CD4-positive, alpha-beta T cell (primary cell): Measurements from ENCODE around the gene SARS2. TPM values are rescaled to one million over a fixed set of nuclear protein-coding genes. Genes with fewer than 3 reads are reported as not detected.
A peak's percentile ranks its signal among the peaks of the same experiment; 100 is the strongest.

Experiments used
- ATAC-seq: fragments of 200-7000 bp; cut with Tn5 transposase; one replicate; pipeline ENCODE4 v1.10.0; 2022; ENCODE audit warnings: mild to moderate bottlenecking; ENCODE audit not compliant: poor library complexity
- CTCF ChIA-PET: fragments of 350-600 bp; sonication (Branson Sonifier 250); formaldehyde crosslinking; loops from one replicate; lab custom pipeline; 2021; ENCODE audit warnings: antibody characterized with exemption, inconsistent platforms; lab: Charles Lee
- POLR2A ChIA-PET: fragments of 350-600 bp; sonication (Branson Sonifier 250); formaldehyde crosslinking; loops from one replicate; lab custom pipeline; 2021; ENCODE audit warnings: antibody characterized with exemption, inconsistent platforms; lab: Charles Lee
- DNase-seq, 14 experiments: peaks; one replicate each; pipeline ENCODE4 v3.0.0-alpha.2; 2013 to 2020; ENCODE audit warnings: mixed read lengths in 2 of 14
- H3K27ac ChIP-seq, 2 donors: one replicate each; pipeline versions ENCODE4 v1.5.1 to v1.7.0; 2013; ENCODE audit warnings: low read length in 2 of 2, low read depth in 1 of 2, mild to moderate bottlenecking in 1 of 2
- H3K27me3 ChIP-seq, 2 experiments: 1 replicate in 1 of 2; 2 replicates in 1 of 2; pipeline versions ENCODE4 v1.6.1 to v1.7.0; 2013; ENCODE audit warnings: low read length in 2 of 2, control low read depth in 1 of 2, mild to moderate bottlenecking in 1 of 2, moderate library complexity in 1 of 2; ENCODE audit not compliant: insufficient read depth in 2 of 2, control insufficient read depth in 1 of 2
- H3K36me3 ChIP-seq: one replicate; pipeline ENCODE4 v1.6.1; 2013; ENCODE audit warnings: low read length, control low read depth; ENCODE audit not compliant: insufficient read depth
- H3K4me1 ChIP-seq: one replicate; pipeline ENCODE4 v1.6.1; 2013; ENCODE audit warnings: low read length, control low read depth; ENCODE audit not compliant: insufficient read depth
- H3K4me3 ChIP-seq: one replicate; pipeline ENCODE4 v1.5.1; 2013; ENCODE audit warnings: mild to moderate bottlenecking, low read length, moderate library complexity
- H3K9me3 ChIP-seq, 2 experiments: 1 replicate in 1 of 2; 2 replicates in 1 of 2; pipeline versions ENCODE4 v1.6.1 to v1.7.0; 2013; ENCODE audit warnings: low read length in 2 of 2, mild to moderate bottlenecking in 2 of 2, control low read depth in 1 of 2, moderate library complexity in 1 of 2; ENCODE audit not compliant: control insufficient read depth in 1 of 2, insufficient read depth in 1 of 2
- H3K27ac Mint-ChIP-seq: one replicate; pipeline ENCODE4 v1.8.0; 2020; ENCODE audit warnings: mixed read lengths
- H3K27me3 Mint-ChIP-seq: one replicate; pipeline ENCODE4 v1.8.0; 2021; ENCODE audit warnings: mixed read lengths
- H3K36me3 Mint-ChIP-seq: one replicate; pipeline ENCODE4 v1.8.0; 2021; ENCODE audit warnings: low read depth, mixed read lengths
- H3K4me1 Mint-ChIP-seq: one replicate; pipeline ENCODE4 v1.8.0; 2021; ENCODE audit warnings: low read depth, mixed read lengths
- H3K4me3 Mint-ChIP-seq: one replicate; pipeline ENCODE4 v1.8.0; 2020; ENCODE audit warnings: mild to moderate bottlenecking, mixed read lengths
- H3K9me3 Mint-ChIP-seq: one replicate; pipeline ENCODE4 v1.8.0; 2020; ENCODE audit warnings: mixed read lengths
- intact Hi-C, 2 experiments: fragments of 100-400 bp; cut with DNase I in 1 of 2; cut with micrococcal nuclease in 1 of 2; formaldehyde crosslinking; loops; one replicate each; pipeline versions ENCODE4 v1.15.1 to v1.9.0; 2023 to 2025; cut with DNase I, micrococcal nuclease
- total RNA-seq, 174 experiments: library from RNA in 2 of 174; stranded (reverse) in 2 of 174; gene quantifications; one replicate each; pipeline ENCODE4 v1.2.3 and lab custom pipeline; 2021 to 2026
- TF ChIP-seq, protein P1 (sequence below): fragments of 200-600 bp; IDR thresholded peaks from one replicate; pipeline ENCODE4 v1.8.0; 2022; ENCODE audit warnings: antibody characterized with exemption, mild to moderate bottlenecking

Gene SARS2
- total RNA-seq, 2 experiments from 2014 or later, result 18.7 to 22.8 TPM

DNA sequence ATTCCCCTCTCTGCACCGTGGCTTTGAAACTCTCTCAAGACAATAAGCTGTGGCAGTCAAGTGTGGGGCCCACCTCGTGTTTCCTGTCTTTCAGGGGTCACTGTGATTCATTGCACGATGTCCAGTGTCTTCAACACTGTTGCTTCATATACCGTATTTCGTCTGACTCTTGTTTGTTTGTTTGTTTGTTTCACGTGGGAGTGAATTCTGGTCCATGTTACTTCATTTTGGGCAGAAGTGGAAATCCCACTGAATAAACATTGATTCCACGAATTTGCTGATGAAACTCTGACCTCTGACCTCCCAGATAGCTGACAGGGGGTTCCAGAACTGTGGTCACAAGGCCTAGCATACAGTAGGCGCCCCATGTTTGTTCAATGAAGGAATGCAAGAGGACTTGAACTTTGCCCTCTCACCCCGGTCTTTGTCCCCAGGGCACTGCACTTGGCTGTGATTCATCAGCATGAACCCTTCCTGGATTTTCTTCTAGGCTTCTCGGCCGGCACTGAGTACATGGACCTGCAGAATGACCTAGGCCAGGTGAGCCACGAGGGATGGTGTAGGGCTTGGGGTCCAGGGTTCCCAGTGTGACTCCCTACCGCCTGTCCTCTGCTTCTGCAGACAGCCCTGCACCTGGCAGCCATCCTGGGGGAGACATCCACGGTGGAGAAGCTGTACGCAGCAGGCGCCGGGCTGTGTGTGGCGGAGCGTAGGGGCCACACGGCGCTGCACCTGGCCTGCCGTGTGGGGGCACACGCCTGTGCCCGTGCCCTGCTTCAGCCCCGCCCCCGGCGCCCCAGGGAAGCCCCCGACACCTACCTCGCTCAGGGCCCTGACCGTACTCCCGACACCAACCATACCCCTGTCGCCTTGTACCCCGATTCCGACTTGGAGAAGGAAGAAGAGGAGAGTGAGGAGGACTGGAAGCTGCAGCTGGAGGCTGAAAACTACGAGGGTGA, 25.7 kb downstream of the SARS2 start:
- DNase-seq (peak in 1 of 14 experiments; percentile 25), ATAC-seq (no peak)
- H3K27ac Mint-ChIP-seq, result no peak overlapping the region
- peaks cover 42% of the 10 kb centered on the region for H3K36me3 ChIP-seq
- peaks cover 39% of the 10 kb centered on the region for H3K36me3 Mint-ChIP-seq
- H3K27ac ChIP-seq, result no peak overlapping the region
- no peak overlapping the region for H3K4me3 ChIP-seq
- peaks cover 28% of the 10 kb centered on the region for H3K4me1 Mint-ChIP-seq
- H3K27me3 Mint-ChIP-seq, result no peaks in the 10 kb centered on the region
- intact Hi-C loops, result no loop called here
- H3K4me3 Mint-ChIP-seq, result no peak overlapping the region
- peaks cover 26% of the 10 kb centered on the region for H3K4me1 ChIP-seq
- ChIA-PET CTCF (no interaction called here), POLR2A (no interaction called here)
- H3K9me3 ChIP-seq, result no peaks in the 10 kb centered on the region
- H3K27me3 ChIP-seq, result no peaks in the 10 kb centered on the region
- TF ChIP-seq, protein P1, sequence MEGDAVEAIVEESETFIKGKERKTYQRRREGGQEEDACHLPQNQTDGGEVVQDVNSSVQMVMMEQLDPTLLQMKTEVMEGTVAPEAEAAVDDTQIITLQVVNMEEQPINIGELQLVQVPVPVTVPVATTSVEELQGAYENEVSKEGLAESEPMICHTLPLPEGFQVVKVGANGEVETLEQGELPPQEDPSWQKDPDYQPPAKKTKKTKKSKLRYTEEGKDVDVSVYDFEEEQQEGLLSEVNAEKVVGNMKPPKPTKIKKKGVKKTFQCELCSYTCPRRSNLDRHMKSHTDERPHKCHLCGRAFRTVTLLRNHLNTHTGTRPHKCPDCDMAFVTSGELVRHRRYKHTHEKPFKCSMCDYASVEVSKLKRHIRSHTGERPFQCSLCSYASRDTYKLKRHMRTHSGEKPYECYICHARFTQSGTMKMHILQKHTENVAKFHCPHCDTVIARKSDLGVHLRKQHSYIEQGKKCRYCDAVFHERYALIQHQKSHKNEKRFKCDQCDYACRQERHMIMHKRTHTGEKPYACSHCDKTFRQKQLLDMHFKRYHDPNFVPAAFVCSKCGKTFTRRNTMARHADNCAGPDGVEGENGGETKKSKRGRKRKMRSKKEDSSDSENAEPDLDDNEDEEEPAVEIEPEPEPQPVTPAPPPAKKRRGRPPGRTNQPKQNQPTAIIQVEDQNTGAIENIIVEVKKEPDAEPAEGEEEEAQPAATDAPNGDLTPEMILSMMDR, result no peak
- H3K9me3 Mint-ChIP-seq, result no peaks in the 10 kb centered on the region

DNA sequence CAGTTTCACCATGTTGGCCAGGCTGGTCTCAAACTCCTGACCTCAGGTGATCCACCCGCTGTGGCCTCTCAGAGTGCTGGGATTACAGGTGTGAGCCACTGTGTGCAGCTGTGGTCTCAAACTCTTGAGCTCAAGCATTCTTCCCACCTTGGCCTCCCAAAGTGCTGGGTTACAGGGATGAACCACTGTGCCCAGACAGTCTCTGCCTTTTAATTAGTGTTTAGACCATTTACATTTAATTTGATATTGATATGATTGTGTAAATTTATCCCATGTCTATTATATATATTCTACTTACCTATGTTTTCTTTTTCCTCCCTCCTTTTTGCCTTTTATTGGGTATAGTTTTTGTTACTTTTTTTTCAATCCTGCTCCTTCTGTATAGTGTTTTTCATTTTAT, 28.9 kb downstream of the SARS2 start:
- TF ChIP-seq, protein P1, result no peak
- H3K27me3 Mint-ChIP-seq, result no peaks in the 10 kb centered on the region
- intact Hi-C loops, result no loop called here
- Histone ChIP-seq H3K4me1 (peaks cover 41% of the 10 kb centered on the region), H3K4me3 (no peak overlapping the region), H3K9me3 (no peaks in the 10 kb centered on the region), H3K27ac (no peak overlapping the region), H3K27me3 (no peaks in the 10 kb centered on the region), H3K36me3 (peaks cover 25% of the 10 kb centered on the region)
- POLR2A ChIA-PET, result interaction anchor here (2.5 kb wide), 1 partner anchor 28 kb away, joined by 27 read pairs; the partner anchor contains the start of genes MRPS12 and SARS2
- H3K9me3 Mint-ChIP-seq, result no peaks in the 10 kb centered on the region
- peak overlapping the region; percentile 93 for H3K4me3 Mint-ChIP-seq
- CTCF ChIA-PET, result interaction anchor here (1.1 to 2.9 kb wide), 3 partner anchors 14 to 132 kb away, joined by 3 to 46 read pairs (median 9); partner anchors contain the start of genes MRPS12 and SARS2
- no peak overlapping the region for H3K27ac Mint-ChIP-seq
- peaks cover 35% of the 10 kb centered on the region for H3K36me3 Mint-ChIP-seq
- ATAC-seq, result no peak
- no peak for DNase-seq
- peaks cover 47% of the 10 kb centered on the region for H3K4me1 Mint-ChIP-seq

DNA sequence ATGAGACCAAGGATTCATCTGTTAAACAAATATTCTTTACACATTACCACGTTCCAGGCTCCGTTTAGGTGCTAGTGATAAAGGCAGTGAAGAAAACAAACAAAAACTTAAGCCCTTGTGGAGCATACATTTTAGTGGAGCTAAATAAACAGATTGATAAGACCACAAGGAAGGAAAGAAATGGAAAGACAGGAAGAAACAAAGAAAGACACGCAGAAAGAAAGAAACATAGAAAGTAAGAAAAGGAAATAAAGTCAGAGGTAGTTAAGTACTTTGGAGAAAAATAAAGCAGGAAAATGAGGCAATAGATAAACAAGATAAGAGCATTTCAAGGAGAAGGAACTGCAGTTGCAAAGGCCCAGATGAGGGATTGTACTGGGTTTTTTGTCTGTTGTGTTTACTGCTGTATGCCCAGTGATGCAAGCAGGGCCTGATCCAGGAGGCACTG, 29.8 kb downstream of the SARS2 start:
- Mint-ChIP-seq H3K9me3 (no peaks in the 10 kb centered on the region), H3K36me3 (peaks cover 35% of the 10 kb centered on the region), H3K4me3 (peak overlapping the region; percentile 93), H3K27me3 (no peaks in the 10 kb centered on the region), H3K4me1 (peaks cover 47% of the 10 kb centered on the region), H3K27ac (peak overlapping the region; percentile 89)
- H3K36me3 ChIP-seq, result peaks cover 18% of the 10 kb centered on the region
- no peaks in the 10 kb centered on the region for H3K9me3 ChIP-seq
- peak overlapping the region; percentile 97 for H3K4me3 ChIP-seq
- peaks cover 44% of the 10 kb centered on the region for H3K4me1 ChIP-seq
- H3K27me3 ChIP-seq, result no peaks in the 10 kb centered on the region
- CTCF ChIA-PET, result interaction anchor here (0.6 to 2.9 kb wide), 8 partner anchors 13 to 998 kb away, joined by 3 to 46 read pairs (median 4); partner anchors contain the start of genes FAM98C, MRPS12, PSMD8 and SARS2
- peak overlapping the region in 1 of 2 donors; percentile 97 for H3K27ac ChIP-seq
- no peak for DNase-seq
- POLR2A ChIA-PET, result interaction anchor here (0.6 to 2.5 kb wide), 13 partner anchors 19 to 526 kb away, joined by 3 to 27 read pairs (median 5); partner anchors contain the start of genes ECH1, EIF3K, GMFG and HNRNPL
- ATAC-seq, result no peak
- intact Hi-C loops, result no loop called here
- TF ChIP-seq, protein P1, result no peak
